ENCODE results near the gene C14orf180. TPM values are rescaled to one million over a fixed set of nuclear protein-coding genes. Genes with fewer than 3 reads are reported as not detected.

C14orf180 gene
- total RNA-seq, 2 donors from 2014 or later, result 19.4 TPM; not detected in 1

DNA sequence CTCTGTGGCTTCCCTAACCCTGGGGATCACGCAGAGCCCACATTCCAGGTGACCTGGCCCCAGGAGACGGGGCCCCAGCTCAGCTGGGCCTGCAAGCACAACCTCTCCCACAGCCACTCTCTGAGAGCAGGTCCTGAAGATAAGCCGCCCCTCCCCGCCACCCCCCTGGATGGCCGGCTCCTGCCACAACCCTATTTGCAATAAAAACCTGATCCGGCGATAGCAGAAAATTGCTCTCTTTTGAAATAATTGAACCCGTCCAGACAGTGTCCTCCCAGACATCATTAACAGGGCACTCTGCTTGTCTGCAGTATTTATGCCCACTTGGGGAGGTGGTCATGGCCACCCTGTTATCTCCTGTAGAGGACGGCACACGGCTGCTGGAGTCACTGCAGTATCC is 5.0 kb downstream of the C14orf180 start:
- Histone ChIP-seq H3K9me3 (no peaks in the 10 kb centered on the region), H3K27me3 (no peaks in the 10 kb centered on the region), H3K4me1 (peaks cover 37% of the 10 kb centered on the region), H3K27ac (no peak overlapping the region), H3K4me3 (no peak overlapping the region), H3K36me3 (replicated peaks in 1 of 2; ENCODE audit: insufficient read depth in 1 of 2, low read depth in 2 of 2) (no peaks in the 10 kb centered on the region)
- 43 to 73% methylated on average over 1 to 10 of the region's 10 CpGs for WGBS, 2 donors
- ATAC-seq (no peak), DNase-seq (no peak)
- intact Hi-C loops (cut with DNase I), result no loop called here
- TF ChIP-seq POLR2A (IDR thresholded peaks at IDR 0.05), result no peak
- TF ChIP-seq, protein P1, sequence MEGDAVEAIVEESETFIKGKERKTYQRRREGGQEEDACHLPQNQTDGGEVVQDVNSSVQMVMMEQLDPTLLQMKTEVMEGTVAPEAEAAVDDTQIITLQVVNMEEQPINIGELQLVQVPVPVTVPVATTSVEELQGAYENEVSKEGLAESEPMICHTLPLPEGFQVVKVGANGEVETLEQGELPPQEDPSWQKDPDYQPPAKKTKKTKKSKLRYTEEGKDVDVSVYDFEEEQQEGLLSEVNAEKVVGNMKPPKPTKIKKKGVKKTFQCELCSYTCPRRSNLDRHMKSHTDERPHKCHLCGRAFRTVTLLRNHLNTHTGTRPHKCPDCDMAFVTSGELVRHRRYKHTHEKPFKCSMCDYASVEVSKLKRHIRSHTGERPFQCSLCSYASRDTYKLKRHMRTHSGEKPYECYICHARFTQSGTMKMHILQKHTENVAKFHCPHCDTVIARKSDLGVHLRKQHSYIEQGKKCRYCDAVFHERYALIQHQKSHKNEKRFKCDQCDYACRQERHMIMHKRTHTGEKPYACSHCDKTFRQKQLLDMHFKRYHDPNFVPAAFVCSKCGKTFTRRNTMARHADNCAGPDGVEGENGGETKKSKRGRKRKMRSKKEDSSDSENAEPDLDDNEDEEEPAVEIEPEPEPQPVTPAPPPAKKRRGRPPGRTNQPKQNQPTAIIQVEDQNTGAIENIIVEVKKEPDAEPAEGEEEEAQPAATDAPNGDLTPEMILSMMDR (IDR thresholded peaks at IDR 0.05), result no peak

DNA sequence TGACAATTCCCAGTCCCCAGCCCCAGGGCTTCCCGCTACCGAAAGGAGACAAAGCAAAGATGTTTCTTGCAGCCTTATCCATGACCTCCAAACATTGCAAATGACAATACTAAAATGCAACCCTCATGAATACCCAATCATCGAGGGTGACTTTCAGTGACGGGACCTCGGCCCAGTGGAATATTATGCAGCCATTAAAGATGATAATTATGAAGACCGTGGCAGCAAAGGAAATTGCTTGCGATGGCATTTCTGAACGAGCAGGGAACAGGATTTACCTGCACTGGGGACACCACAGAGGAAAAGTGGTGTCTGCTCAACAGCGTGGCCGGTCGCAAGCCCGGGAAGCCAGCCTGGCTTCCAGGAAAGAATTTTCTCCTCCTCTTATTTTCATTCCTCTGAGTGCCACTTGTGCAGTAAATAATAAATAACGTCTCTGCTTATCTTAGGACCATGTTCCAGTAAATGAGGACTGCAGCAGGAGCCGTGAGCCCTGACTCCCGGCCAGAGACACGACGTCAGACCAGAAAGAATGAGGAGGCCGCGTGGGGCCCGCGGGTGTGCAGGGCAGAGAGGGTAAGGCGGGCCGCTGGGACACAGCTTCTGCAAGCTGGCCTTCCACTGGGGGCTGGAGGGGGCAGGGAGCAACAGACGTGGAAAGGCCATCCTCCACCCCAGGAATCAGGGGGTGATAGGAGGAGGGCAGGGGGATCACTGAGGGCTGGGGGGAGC is 6.6 kb downstream of the C14orf180 start:
- H3K4me1 ChIP-seq, result peaks cover 21% of the 10 kb centered on the region
- 55 to 68% methylated on average over 20 to 24 of the region's 24 CpGs for WGBS, 2 donors
- no peaks in the 10 kb centered on the region for H3K27me3 ChIP-seq
- no peaks in the 10 kb centered on the region for H3K9me3 ChIP-seq
- peak; percentile 58 for ATAC-seq
- no peaks in the 10 kb centered on the region for H3K36me3 ChIP-seq (replicated peaks in 1 of 2; ENCODE audit: insufficient read depth in 1 of 2, low read depth in 2 of 2)
- peak overlapping the region in 1 of 4 donors; percentile 5 for H3K27ac ChIP-seq
- intact Hi-C loops (cut with DNase I), result no loop called here
- TF ChIP-seq, protein P1 (IDR thresholded peaks at IDR 0.05), result no peak
- no peak for TF ChIP-seq POLR2A (IDR thresholded peaks at IDR 0.05)
- DNase-seq, result peak in 1 of 4 donors; percentile 35
- H3K4me3 ChIP-seq, result no peak overlapping the region

DNA sequence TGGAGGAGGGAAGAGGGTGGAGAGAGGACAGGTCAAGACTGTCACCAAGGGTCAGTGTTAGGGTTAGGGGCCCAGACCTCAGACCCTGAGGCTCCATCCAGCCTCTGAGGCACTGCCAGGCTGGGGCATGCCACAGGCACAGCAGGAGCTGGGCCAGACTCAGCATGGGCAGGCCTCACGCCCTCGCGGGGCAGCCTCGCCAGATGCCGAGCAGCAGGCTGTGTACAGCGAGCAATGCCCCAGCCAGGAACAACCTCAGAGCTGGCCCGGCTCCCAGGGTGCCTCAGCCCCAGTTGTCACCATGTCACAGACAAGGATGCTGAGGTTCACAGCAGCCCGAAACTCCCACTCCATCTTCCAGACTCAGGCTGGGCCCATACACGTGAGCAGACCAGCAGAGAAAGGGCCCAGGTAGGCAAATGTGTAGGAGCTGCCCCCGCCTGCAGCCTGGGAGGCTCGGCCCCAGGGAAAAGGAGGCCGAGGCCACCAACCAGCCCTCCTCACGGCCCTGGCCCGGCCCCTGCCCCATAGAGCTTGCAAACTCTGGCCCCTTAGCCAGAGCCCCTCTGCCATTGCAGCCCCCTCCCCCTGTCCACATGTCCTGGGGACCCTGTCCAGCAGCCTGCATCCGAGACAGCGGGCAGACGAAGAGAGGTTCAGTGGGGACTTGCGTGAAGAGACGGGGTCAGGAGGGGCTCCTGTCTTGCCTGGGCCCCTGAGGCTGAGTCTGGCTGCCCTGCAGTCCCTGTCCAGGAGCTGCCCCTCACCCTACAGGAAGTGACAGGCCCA is 7.5 kb downstream of the C14orf180 start:
- intact Hi-C loops (cut with DNase I), result no loop called here
- no peaks in the 10 kb centered on the region for H3K27me3 ChIP-seq
- DNase-seq, result peak in 3 of 4 donors; percentile 16 to 45 (median 42)
- no peaks in the 10 kb centered on the region for H3K9me3 ChIP-seq
- peak overlapping the region in 1 of 4 donors; percentile 16 for H3K27ac ChIP-seq
- no peak for ATAC-seq
- TF ChIP-seq POLR2A (IDR thresholded peaks at IDR 0.05), result no peak
- no peak overlapping the region for H3K4me3 ChIP-seq
- H3K4me1 ChIP-seq, result peaks cover 12% of the 10 kb centered on the region
- 68 to 94% methylated on average over 3 to 18 of the region's 19 CpGs for WGBS, 2 donors
- no peaks in the 10 kb centered on the region for H3K36me3 ChIP-seq (replicated peaks in 1 of 2; ENCODE audit: insufficient read depth in 1 of 2, low read depth in 2 of 2)

DNA sequence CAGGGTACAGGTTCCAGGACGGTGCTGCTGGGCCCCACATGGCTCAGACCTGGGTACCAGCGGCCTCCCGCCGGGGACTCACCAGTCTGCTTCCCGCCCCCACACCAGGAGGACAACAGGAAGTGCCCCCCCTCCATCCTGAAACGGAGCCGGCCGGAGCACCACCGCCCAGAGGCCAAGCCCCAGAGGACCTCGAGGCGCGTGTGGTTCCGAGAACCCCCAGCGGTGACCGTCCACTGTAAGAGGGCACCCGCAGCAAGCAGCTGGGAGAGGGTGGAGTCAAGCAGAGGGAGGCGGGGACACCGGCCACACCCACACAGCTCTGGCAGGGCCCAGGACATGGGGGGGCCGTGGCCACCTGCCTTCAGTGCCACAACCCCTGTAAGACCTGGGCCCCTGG is 8.1 kb downstream of the C14orf180 start:
- ATAC-seq, result no peak
- WGBS, 2 donors, result 51 to 73% methylated on average over 5 to 16 of the region's 19 CpGs

More for the DNA sequence above, 8.1 kb downstream of the C14orf180 start:
- no peak overlapping the region for H3K4me3 ChIP-seq
- H3K27me3 ChIP-seq, result no peaks in the 10 kb centered on the region
- H3K4me1 ChIP-seq, result peaks cover 6% of the 10 kb centered on the region
- no peaks in the 10 kb centered on the region for H3K9me3 ChIP-seq
- intact Hi-C loops (cut with DNase I), result no loop called here
- no peak overlapping the region for H3K27ac ChIP-seq
- no peaks in the 10 kb centered on the region for H3K36me3 ChIP-seq (replicated peaks in 1 of 2; ENCODE audit: insufficient read depth in 1 of 2, low read depth in 2 of 2)
- no peak for TF ChIP-seq POLR2A (IDR thresholded peaks at IDR 0.05)
- TF ChIP-seq, protein P1 (IDR thresholded peaks at IDR 0.05), result no peak
- DNase-seq, result no peak
